MG63 (cell line): ENCODE data around the gene SLC25A13. TPM values are rescaled to one million over a fixed set of nuclear protein-coding genes. Genes with fewer than 3 reads are reported as not detected.

Experiments used
- DNase-seq: peaks from one replicate; pipeline ENCODE4 v3.0.0-alpha.2; 2020
- H3K27me3 ChIP-seq: fragments of 250-450 bp; sonication (Bioruptor Pico); 2 replicates; pipeline ENCODE4 v1.5.1; 2020; ENCODE audit warnings: mild to moderate bottlenecking, moderate library complexity
- H3K36me3 ChIP-seq: fragments of 250-450 bp; sonication (Bioruptor Pico); 2 replicates; pipeline ENCODE4 v1.5.1; 2020; ENCODE audit warnings: mild to moderate bottlenecking, moderate library complexity
- H3K4me3 ChIP-seq: fragments of 250-450 bp; sonication (Bioruptor Pico); 2 replicates; pipeline ENCODE4 v1.5.1; 2020; ENCODE audit warnings: mild to moderate bottlenecking, moderate library complexity
- H3K9me3 ChIP-seq: fragments of 250-450 bp; sonication (Bioruptor Pico); 2 replicates; pipeline ENCODE4 v1.5.1; 2020; ENCODE audit warnings: mild to moderate bottlenecking, moderate library complexity
- total RNA-seq: library from RNA; depleted of rRNA; stranded (reverse); fragments of >200 nt; shearing (Covaris generic); gene quantifications from 2 replicates; pipeline ENCODE4 v1.2.3, GENCODE V29; 2014; ENCODE audit warnings: low replicate concordance

Gene SLC25A13
- total RNA-seq, 1 experiment from 2014 or later = 12.4 TPM

DNA sequence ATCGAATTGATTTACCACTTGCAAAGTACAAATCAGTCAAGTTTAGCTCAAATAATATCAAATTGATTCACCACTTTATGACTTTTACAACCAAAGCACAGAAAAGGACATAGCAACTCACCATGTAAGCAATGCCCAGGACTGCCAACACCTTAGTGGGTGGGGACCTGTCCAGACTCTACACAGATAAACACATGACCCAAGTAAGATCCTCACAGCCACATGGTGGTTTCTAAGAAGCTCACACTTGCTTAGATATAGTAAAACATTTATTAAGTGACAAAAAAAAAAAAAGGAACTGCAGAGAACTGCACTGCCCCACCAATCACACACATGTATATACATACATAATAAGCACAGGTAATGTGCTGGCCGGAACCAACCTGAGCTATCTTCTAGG lies 116.2 kb downstream of the SLC25A13 start:
- Histone ChIP-seq H3K27me3 (no peaks in the 10 kb centered on the region), H3K36me3 (no peaks in the 10 kb centered on the region), H3K9me3 (no peaks in the 10 kb centered on the region), H3K4me3 (no peak overlapping the region)
- DNase-seq = no peak

- Histone ChIP-seq H3K4me3 (no peak overlapping the region), H3K27me3 (no peaks in the 10 kb centered on the region), H3K36me3 (no peaks in the 10 kb centered on the region), H3K9me3 (no peaks in the 10 kb centered on the region)
- no peak for DNase-seq
Observed at GRCh38 chr7:96204601-96205000, 117.3 kb downstream of the SLC25A13 start.

- DNase-seq = no peak
- Histone ChIP-seq H3K36me3 (no peaks in the 10 kb centered on the region), H3K27me3 (no peaks in the 10 kb centered on the region), H3K4me3 (no peak overlapping the region), H3K9me3 (no peaks in the 10 kb centered on the region)
Observed at GRCh38 chr7:96203786-96204185, 118.1 kb downstream of the SLC25A13 start.

DNA sequence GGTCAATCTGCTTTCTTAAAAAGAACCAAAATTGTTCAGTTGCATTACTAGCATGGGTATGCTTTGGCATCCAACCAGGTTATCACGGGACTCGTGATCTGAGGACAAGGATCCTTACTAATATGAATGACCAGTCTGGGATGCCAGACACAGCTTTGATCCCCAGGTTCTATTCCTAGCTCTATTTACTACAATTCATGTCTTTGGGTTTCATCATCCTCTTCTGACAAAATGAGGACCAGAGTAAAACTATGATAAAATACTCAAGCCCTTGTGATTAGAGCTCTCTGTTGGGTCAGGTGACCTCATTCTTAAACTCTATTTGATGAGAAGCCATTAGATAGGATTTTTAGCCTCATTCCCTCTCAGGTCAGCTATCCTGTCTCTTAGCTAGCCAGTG lies 119.8 kb downstream of the SLC25A13 start:
- Histone ChIP-seq H3K27me3 (no peaks in the 10 kb centered on the region), H3K36me3 (no peaks in the 10 kb centered on the region), H3K4me3 (no peak overlapping the region), H3K9me3 (no peaks in the 10 kb centered on the region)
- no peak for DNase-seq

- no peak for DNase-seq
- no peaks in the 10 kb centered on the region for H3K27me3 ChIP-seq
- no peak overlapping the region for H3K4me3 ChIP-seq
- H3K9me3 ChIP-seq = no peaks in the 10 kb centered on the region
- H3K36me3 ChIP-seq = no peaks in the 10 kb centered on the region
Observed at GRCh38 chr7:96200740-96201139, 121.2 kb downstream of the SLC25A13 start.

DNA sequence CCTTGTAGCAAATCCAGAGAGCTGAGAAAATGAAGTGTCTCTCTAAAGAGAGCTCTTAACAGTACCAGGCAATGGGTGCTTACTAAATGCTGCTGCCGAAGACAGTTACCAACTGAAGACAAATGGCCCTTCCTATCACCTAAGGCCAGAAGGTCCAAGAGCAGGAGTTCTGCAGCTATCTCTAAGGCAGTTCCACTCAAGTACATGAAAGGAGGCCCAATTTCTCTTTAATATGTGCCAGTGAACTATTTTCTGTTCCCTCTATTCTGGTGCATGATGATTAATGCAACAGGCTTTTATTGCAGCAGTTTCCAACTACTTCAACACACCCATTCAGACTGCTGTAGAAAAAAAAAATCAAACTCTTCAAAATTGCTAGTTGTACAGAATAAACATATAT lies 122.5 kb downstream of the SLC25A13 start:
- no peak for DNase-seq
- no peaks in the 10 kb centered on the region for H3K36me3 ChIP-seq

DNA sequence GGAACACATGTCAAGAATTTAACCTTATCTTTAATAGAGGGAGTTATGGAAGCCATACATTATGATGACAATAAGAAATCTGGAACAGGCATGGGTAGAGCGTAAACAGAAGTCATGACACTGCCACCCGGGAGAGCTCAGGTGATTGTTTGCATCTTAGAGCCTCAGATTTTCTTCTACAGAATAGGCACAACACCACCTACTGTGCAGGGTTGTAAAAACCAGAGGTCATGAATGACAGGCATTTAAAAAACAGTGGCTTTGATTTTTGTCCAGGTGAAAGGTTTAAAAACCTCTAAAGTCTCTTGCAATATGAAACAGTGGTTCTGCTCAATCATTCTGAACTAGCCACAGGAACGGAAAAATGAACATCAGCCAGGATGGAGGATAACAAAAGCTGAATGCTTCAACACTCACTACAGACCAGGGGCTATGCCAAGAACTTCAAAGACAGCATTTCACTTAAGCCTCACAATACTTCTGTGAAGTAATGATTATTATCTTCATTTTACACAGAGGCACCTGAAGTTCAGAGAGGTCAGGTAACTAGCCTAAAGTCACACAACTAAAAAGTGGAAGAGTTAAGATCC lies 123.8 kb downstream of the SLC25A13 start:
- no peak overlapping the region for H3K4me3 ChIP-seq
- H3K27me3 ChIP-seq = no peaks in the 10 kb centered on the region
- H3K36me3 ChIP-seq = no peaks in the 10 kb centered on the region
- H3K9me3 ChIP-seq = no peaks in the 10 kb centered on the region
- DNase-seq = no peak

More for the DNA sequence above, 122.5 kb downstream of the SLC25A13 start:
- Histone ChIP-seq H3K4me3 (no peak overlapping the region), H3K27me3 (no peaks in the 10 kb centered on the region), H3K9me3 (no peaks in the 10 kb centered on the region)

DNA sequence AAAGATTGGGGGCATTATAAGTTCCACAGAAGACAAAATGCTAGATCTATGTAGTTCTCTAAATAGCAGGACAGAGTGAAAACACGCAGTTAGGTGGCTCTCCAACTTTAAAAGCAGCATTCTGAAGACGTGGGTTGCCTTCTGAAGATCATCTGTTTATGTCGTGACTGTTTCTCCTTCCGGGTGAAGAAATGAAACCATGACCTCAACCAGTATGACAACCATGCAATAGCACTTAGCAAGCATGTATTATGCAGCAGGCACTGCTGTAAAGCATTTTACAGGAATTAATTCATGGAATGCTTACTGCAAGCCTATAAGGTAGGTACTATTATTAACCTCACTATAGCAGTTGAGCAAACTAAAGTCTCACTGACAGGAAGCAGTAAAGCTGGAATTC lies 125.2 kb downstream of the SLC25A13 start:
- Histone ChIP-seq H3K36me3 (no peaks in the 10 kb centered on the region), H3K4me3 (no peak overlapping the region), H3K9me3 (no peaks in the 10 kb centered on the region), H3K27me3 (no peaks in the 10 kb centered on the region)
- DNase-seq = no peak

DNA sequence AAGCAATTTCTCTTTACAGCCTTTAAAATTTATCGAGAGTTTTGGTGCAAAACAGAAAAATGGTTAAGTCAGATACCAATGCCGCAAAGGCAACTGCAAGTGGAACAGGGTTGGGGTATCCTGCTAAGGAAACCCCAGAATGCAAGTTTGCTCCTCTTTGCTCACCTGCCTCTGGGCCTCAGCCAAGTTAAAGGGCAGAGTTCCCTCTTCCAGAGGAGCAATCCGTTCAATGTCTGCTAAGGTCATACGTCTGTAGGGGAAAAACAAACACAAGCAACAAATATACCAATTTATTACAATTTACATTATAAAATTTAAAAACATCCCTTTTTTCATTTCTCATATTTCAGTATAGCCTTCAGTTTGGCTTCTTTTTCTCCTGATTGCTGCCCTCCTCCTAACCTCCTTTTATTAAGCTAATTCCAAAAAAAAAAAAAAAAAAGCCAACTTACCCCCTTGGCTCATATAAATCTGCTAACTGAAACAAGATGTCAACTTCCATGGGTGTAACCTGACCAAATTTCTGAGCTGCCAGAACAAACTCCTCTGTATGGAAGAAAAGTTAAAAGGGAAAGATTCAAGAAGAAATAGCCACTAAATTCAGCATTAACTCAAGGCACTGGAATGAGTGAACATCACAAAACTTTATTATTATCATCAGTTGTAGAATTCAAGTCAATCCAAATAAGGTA lies 132.6 kb downstream of the SLC25A13 start:
- no peaks in the 10 kb centered on the region for H3K36me3 ChIP-seq
- no peak overlapping the region for H3K4me3 ChIP-seq
- no peak for DNase-seq
- H3K9me3 ChIP-seq = no peaks in the 10 kb centered on the region
- no peaks in the 10 kb centered on the region for H3K27me3 ChIP-seq

DNA sequence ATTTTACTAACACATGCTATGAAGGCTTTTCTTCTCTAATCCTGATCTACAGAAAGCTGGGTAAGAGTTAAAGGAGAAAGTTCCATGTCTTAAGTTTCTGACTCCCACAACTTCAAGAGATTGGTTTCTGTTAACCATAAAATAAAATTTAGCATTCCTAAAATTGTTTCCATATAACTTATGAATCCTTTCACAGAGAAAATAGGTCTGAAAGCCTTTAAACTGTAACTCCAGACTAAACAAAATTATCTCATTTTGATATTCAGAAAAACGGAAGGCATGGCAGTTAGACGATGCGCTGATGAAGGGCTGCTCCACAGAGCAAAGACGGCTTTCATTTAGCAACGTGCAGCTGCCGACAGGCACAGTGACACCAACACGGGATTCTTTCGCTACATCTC lies 133.3 kb downstream of the SLC25A13 start:
- Histone ChIP-seq H3K27me3 (no peaks in the 10 kb centered on the region), H3K4me3 (no peak overlapping the region), H3K36me3 (no peaks in the 10 kb centered on the region), H3K9me3 (no peaks in the 10 kb centered on the region)
- no peak for DNase-seq

- DNase-seq = no peak
- Histone ChIP-seq H3K9me3 (no peaks in the 10 kb centered on the region), H3K27me3 (no peaks in the 10 kb centered on the region), H3K36me3 (no peaks in the 10 kb centered on the region), H3K4me3 (no peak overlapping the region)
Observed at GRCh38 chr7:96188174-96188581, 133.7 kb downstream of the SLC25A13 start.

- no peaks in the 10 kb centered on the region for H3K9me3 ChIP-seq
- DNase-seq = no peak
- no peak overlapping the region for H3K4me3 ChIP-seq
- H3K36me3 ChIP-seq = no peaks in the 10 kb centered on the region
- no peaks in the 10 kb centered on the region for H3K27me3 ChIP-seq
Observed at GRCh38 chr7:96187735-96188134, 134.2 kb downstream of the SLC25A13 start.

DNA sequence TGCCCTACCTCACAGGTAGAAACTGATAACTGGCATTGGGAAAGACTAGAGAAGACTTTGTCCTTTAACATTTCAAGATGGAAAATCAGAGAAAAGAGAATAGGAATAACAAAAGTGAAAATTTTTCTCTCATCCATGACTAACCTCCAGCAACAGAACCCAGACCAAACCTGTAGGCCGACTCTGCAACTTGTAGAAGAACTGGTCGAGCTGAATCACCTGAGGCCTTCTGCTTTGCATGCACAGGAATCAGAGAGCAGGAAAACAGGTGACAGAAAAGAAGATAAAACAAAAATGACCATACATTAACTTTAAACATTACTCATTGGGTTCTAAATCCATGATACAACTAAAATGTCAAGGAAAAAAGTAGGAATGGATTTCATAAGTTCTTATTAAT lies 137.1 kb downstream of the SLC25A13 start:
- DNase-seq = no peak
- no peak overlapping the region for H3K4me3 ChIP-seq
- no peaks in the 10 kb centered on the region for H3K9me3 ChIP-seq
- H3K36me3 ChIP-seq = no peaks in the 10 kb centered on the region; the same call in 1 of the 2 replicates
- H3K27me3 ChIP-seq = no peaks in the 10 kb centered on the region

DNA sequence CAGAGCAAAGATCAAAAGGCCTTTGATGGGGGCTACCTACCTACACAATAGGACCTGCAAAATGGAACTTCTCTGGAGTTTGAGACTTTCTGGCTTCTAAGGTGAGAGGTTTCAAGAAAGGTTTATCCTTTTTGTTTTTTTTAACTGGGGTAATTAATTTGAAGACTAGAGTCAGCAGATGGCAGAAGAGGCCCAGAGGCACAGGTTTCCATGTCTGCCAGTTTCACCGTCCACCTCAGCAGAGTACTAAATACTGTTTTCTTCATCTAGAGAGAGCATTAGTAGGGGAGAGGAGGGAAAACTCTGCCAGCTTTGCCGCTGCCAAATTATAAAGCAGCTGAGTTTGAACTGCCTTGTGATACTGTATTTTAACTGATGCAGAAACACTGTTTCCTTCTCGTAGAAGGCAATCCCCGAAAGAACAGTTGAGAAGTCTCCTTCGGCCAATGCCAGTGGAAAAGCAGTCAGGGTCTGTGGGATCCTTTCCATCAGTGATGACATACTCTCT lies 138.7 kb downstream of the SLC25A13 start:
- no peaks in the 10 kb centered on the region for H3K27me3 ChIP-seq
- no peak overlapping the region for H3K4me3 ChIP-seq
- no peaks in the 10 kb centered on the region; the same call in 1 of the 2 replicates for H3K36me3 ChIP-seq

GRCh38 chr7:96182424-96183158 lies 139.3 kb downstream of the SLC25A13 start:
- no peak for DNase-seq
- Histone ChIP-seq H3K4me3 (no peak overlapping the region), H3K36me3 (no peaks in the 10 kb centered on the region; the same call in 1 of the 2 replicates), H3K9me3 (no peaks in the 10 kb centered on the region), H3K27me3 (no peaks in the 10 kb centered on the region)

More for the DNA sequence above, 138.7 kb downstream of the SLC25A13 start:
- no peak for DNase-seq
- H3K9me3 ChIP-seq = no peaks in the 10 kb centered on the region

DNA sequence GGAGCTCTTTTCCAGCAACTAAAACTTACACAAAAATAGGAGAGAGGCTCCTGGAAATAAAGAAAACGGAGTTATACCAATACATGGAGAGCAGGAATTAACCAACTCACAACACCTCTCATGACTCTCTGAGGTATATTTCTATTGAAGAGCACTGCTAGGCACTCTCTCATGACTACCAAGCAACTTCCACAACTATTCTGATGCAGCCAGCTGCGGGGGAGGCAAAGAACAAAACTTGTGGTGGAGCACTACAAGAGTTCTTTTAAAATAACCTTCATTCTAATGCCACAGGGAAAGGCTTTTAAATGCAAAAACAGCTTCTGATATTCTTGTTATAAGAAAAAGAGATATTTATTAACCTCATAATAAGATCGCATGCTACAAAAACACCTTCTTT lies 140.7 kb downstream of the SLC25A13 start:
- H3K36me3 ChIP-seq = no peaks in the 10 kb centered on the region; the same call in 1 of the 2 replicates
- no peaks in the 10 kb centered on the region for H3K27me3 ChIP-seq
- no peak overlapping the region for H3K4me3 ChIP-seq
- no peaks in the 10 kb centered on the region for H3K9me3 ChIP-seq
- DNase-seq = no peak

- Histone ChIP-seq H3K4me3 (no peak overlapping the region), H3K9me3 (no peaks in the 10 kb centered on the region), H3K27me3 (no peaks in the 10 kb centered on the region), H3K36me3 (no peaks in the 10 kb centered on the region; the same call in 1 of the 2 replicates)
- DNase-seq = no peak
Observed at GRCh38 chr7:96179837-96180236, 142.1 kb downstream of the SLC25A13 start.
